DMS153 treated with DMSO at 0.1 percent for 48 hours (cell line): ENCODE data around the gene DYNC1H1.
"Not testable (repeated sequence)": the region's sequence is repeated elsewhere in the genome, so short reads cannot be mapped to it uniquely, and the experiment has no call there.

Source experiments
- DNase-seq: peaks from one replicate; lab custom pipeline; 2025; ENCODE audit not compliant: unreplicated experiment; lab: John Stamatoyannopoulos, UW

DYNC1H1 gene

GRCh38 chr14:101963656-101964296, 597 bp upstream of the DYNC1H1 start:
- no peak for DNase-seq

DNA sequence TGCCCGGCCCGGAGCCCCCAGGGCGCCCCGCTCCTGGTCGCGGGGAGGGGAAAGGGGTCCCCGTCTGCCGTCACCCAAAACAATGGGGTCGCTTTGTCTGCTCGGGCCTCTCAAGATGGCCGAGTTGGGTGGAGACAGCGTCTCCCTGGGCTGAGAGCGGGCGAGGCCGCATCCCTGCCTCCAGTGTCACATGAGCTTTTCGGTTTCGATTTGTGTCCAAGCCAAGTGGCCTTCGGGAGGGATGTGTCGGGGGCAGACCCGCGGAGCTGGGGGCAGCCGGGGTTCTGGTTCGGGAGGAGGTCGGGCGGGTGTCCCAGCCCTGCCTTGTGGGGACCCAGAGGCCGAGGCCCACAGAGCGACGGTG, 790 bp downstream of the DYNC1H1 start:
- peak; percentile 0 for DNase-seq

- DNase-seq: no peak
Measured at GRCh38 chr14:101965770-101966722, 1.7 kb downstream of the DYNC1H1 start.

- DNase-seq: no peak
Measured at GRCh38 chr14:101966742-101967141, 2.4 kb downstream of the DYNC1H1 start.

DNA sequence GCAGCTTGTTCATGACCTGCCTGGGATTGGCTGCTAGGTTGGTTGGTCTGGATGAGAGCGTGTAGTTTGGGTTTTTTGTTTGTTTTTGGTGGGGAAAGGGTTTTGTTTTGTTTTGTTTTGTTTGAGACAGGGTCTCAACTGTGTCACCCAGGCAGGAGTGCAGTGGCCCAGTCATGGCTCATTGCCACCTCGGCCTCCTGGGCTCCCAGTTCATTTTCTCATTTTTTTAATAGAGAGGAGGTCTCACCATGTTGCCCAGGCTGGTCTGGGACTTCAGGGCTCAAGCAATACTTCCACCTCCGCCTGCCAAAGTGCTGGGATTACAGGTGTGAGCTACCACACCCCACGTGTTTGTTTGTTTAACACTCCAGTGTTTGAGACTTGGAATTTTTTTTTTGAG, 3.8 kb downstream of the DYNC1H1 start:
- no peak for DNase-seq

DNA sequence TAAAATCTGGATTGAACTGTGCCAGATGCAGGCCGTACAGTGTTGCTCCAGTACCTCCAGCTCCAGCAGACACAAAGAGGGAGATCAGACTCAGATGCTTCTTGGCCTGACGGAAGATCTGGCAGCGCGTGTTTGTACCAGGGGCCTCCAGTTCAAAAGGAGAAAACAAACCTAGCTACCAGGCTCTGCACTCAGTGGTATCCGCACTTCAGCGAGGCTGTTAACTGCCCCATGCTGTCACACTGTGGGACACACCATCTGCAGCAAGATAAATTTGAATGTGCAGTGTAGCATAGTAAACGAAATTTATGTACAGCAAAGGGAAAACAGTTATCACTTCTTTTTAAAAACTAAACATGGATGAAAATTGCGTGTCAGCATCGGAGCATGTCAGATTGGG, 5.1 kb downstream of the DYNC1H1 start:
- no peak for DNase-seq

DNA sequence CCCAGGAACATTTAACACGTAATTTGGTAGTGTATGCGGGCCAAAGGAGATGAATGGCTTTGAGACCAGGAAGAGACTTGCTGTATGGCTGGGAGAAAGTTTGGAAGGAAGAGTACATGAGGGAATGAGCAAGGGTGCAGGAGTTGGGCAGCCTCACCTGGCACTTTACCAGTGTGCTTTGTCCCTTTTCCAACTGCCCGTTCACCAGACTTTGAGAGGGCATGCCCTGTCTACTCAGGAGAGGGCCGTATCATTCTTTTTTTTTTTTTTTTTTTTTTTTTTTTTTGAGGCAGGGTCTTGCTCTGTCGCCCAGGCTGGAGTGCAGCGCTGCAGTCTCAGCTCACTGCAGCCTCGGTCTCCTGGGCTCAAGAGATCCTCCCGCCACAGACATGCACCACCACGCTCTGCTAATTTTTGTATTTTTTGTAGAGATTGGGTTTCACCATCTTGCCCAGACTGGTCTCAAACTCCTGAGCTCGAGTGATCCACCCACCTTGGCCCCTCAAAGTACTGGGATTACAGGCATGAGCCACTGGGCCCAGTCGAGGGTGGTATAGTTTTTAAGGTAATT, 6.5 kb downstream of the DYNC1H1 start:
- DNase-seq: no peak

DNA sequence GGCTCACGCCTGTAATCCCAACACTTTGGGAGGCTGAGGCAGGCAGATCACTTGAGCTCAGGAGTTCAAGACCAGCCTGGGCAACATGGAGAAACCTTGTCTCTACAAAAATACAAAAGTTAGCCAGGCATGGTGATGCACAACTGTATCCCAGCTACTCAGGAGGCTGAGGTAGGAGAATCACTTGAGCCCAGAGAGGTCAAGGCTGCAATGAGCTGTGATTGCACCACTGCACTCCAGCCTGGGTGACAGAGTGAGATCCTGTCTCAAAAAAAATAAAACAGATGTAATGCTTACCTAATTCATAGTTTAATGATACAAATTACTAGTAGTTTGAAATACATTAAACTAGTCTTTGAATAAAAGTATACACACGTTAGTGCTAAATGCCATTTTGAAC, 7.1 kb downstream of the DYNC1H1 start:
- not testable (repeated sequence) for DNase-seq

- no peak for DNase-seq
Measured at GRCh38 chr14:101972126-101972866, 7.9 kb downstream of the DYNC1H1 start.

- DNase-seq: no peak
Measured at GRCh38 chr14:101973356-101973755, 9.0 kb downstream of the DYNC1H1 start.

GRCh38 chr14:101975231-101975630, 10.9 kb downstream of the DYNC1H1 start:
- DNase-seq: no peak

- no peak for DNase-seq
Measured at GRCh38 chr14:101977311-101978071, 13.1 kb downstream of the DYNC1H1 start.

DNA sequence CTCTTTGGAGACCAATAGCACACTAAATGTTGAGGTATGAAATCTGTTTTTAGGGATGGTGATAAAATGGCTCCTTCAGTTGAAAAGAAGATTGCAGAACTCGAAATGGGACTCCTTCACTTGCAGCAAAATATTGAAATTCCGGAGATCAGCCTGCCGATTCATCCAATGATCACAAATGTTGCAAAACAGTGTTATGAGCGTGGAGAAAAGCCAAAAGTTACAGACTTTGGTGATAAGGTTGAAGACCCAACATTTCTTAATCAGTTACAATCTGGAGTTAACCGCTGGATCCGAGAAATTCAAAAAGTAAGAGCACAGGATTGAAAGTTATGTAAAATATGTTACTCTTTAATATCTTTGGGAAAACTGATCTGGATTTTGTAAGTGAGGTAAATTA, 15.3 kb downstream of the DYNC1H1 start:
- DNase-seq: no peak

DNA sequence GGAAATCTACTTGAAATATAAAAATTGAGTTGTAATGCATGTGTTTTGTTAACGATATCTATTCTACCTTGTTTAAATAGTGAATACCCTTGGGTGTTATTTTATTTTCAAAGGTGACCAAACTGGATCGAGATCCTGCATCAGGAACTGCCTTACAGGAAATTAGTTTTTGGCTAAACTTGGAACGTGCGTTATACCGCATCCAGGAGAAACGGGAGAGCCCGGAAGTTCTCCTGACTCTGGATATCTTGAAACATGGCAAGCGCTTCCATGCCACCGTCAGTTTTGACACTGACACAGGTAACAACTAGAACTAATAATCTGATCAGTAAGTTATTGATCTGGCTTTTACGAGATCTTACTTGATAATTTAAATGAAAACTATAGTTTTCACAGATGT, 15.9 kb downstream of the DYNC1H1 start:
- DNase-seq: no peak

DNA sequence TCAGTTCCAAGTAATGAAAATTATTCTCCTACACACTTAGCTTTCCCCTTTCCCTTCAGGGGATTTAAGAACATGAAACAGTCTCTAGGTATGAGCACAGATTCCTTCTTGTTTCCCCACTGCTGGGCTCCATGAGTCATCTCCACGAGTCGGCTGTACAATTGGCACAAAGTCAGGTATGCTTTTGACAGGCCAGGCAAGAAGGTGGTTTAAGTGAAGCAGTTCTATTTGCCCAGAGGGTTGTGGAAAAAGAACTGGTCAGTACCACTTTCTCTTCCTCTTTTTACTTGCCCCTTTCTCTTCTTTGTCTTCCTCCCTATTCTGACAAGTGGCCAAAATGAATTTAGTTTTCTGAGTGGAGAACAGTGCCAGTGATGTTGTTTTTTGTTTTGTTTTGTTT, 16.3 kb downstream of the DYNC1H1 start:
- DNase-seq: no peak

DNA sequence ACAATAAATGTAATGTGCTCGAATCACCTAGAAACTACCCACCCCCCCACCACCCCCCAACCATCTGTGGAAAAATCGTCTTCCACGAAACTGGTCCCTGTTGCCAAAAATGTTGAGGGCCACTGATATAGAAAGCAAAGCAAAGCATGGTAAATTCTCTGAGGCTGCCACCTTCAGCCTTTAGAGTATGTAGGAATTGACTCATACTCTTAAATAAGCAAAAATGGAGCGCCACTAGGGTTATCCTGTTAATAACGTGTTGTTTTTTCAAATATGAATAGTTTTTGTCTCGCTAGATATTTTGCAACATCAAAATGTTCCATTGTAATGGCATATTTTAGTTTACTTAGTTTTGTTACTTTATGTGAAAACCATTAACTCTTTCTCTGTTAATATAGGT, 18.2 kb downstream of the DYNC1H1 start:
- DNase-seq: no peak

GRCh38 chr14:101984831-101985230, 20.5 kb downstream of the DYNC1H1 start:
- not testable (repeated sequence) for DNase-seq

GRCh38 chr14:101985957-101986356, 21.6 kb downstream of the DYNC1H1 start:
- DNase-seq: no peak

DNA sequence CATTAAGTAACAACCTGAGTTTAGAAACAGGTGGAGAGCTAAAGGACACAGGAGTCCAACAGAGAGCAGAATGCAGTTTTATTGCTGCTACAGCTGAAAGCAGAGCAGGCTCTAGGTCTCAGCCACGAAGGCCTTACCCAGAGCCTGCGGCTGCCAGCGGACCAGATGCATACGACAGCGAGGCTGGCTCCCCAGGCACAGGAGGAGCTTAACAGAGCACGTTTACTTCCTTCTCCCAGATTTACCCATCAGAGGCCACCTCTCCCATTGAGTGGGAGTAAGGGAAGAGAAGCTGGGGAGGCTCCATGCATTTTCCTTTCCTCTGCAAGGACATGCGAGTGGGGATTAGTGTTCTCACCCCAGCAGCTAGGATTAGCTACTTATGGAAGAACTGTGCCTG, 22.6 kb downstream of the DYNC1H1 start:
- DNase-seq: no peak

DNA sequence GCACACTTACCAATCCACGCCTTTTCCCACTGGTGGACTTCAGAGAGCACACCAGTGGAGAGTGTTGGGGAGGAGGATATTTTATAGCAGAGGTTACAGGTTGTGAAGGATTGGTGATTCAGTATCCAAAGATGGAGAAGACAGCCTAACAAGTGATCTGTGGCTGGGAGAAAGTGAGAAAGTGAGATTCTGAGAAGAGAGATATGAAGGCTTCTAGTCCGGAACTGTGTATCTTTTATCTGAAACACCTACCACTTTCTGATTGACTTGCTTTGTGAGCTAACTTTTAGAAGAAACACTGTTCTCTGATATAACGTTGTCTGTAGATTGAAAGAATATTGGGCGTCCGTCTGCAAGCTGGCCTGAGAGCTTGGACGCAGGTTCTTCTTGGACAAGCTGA, 24.0 kb downstream of the DYNC1H1 start:
- DNase-seq: no peak

DNA sequence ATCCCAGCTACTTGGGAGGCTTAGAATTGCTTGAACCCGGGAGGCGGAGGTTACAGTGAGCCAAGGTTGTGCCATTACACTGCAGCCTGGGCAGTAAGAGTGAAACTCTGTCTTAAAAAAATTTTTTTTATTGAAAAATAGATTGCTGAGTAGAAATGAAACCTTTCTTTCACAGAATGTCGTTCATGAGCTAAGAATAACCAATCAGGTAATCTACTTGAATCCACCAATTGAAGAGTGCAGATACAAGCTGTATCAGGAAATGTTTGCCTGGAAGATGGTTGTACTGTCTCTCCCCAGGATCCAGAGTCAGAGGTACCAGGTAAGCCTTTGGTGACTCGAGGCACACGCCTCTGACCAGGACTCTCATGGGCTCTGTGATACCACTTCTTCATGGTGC, 27.0 kb downstream of the DYNC1H1 start:
- DNase-seq: no peak
